WTC11 (cell line): Measurements from ENCODE around the gene ATP2A3.

Experiments
- AFF4 ChIP-seq: sonication (generic); formaldehyde crosslinking; IDR thresholded peaks from 2 replicates; pipeline ENCODE4 v1.8.1; 2023; ENCODE audit warnings: mild to moderate bottlenecking, missing genetic modification reagents, borderline replicate concordance
- ATF1 ChIP-seq: sonication (generic); formaldehyde crosslinking; IDR thresholded peaks from 2 replicates; pipeline ENCODE4 v1.8.1; 2023; ENCODE audit warnings: mild to moderate bottlenecking, moderate library complexity, missing genetic modification reagents
- CTCF ChIP-seq: fragments of 200-600 bp; IDR thresholded peaks from 2 replicates; pipeline ENCODE4 v1.8.0; 2022; ENCODE audit warnings: antibody characterized with exemption
- FOXJ3 ChIP-seq: sonication (generic); formaldehyde crosslinking; IDR thresholded peaks from 2 replicates; pipeline ENCODE4 v1.9.0; 2021; ENCODE audit warnings: missing genetic modification reagents, mild to moderate bottlenecking, borderline replicate concordance
- NR3C1 ChIP-seq: sonication (generic); formaldehyde crosslinking; conservative IDR thresholded peaks from 2 replicates; pipeline ENCODE4 v1.8.1; 2023; ENCODE audit warnings: low read depth, mild to moderate bottlenecking, missing genetic modification reagents
- ZNF317 ChIP-seq: sonication (generic); formaldehyde crosslinking; IDR thresholded peaks from 2 replicates; pipeline ENCODE4 v1.8.1; 2023; ENCODE audit warnings: low read depth, mild to moderate bottlenecking, moderate library complexity, missing genetic modification reagents, borderline replicate concordance
- ZNF425 ChIP-seq: fragments of 250-450 bp; sonication (Bioruptor Pico); conservative IDR thresholded peaks from 2 replicates; pipeline ENCODE4 v1.9.0; 2021; ENCODE audit warnings: mild to moderate bottlenecking

- TF ChIP-seq CTCF = no peak
- TF ChIP-seq ZNF425 (CRISPR knock-in tag) = no peak
- TF ChIP-seq ZNF317 = no peak
- TF ChIP-seq ATF1 (CRISPR knock-in tag) = no peak
- no peak for TF ChIP-seq NR3C1 (CRISPR knock-in tag)
- no peak for TF ChIP-seq AFF4
- TF ChIP-seq FOXJ3 (CRISPR knock-in tag) = no peak
Measured at GRCh38 chr17:3973495-3974137, 9.4 kb upstream of the ATP2A3 start.
